Endothelial cell of hepatic sinusoid (primary cell): ENCODE results near the gene SNRNP25.
"Not testable (repeated sequence)": the region's sequence is repeated elsewhere in the genome, so short reads cannot be mapped to it uniquely, and the experiment has no call there.

Experiments
- in situ Hi-C: cut with HindIII; loops from 2 replicates; pipeline ENCODE4 v1.10.0; 2017; ENCODE audit warnings: low sequenced_read_pairs

The SNRNP25 gene

GRCh38 chr16:53346-54236 is at the start of gene SNRNP25, which contains the start of gene POLR3K:
SNRNP25 (plus strand) TSS chr16:53828; CDS start chr16:54017, 189 bp downstream.
POLR3K (minus strand) TSS chr16:53608; CDS start chr16:53586, 22 bp downstream.
- in situ Hi-C loops, result no loop called here

DNA sequence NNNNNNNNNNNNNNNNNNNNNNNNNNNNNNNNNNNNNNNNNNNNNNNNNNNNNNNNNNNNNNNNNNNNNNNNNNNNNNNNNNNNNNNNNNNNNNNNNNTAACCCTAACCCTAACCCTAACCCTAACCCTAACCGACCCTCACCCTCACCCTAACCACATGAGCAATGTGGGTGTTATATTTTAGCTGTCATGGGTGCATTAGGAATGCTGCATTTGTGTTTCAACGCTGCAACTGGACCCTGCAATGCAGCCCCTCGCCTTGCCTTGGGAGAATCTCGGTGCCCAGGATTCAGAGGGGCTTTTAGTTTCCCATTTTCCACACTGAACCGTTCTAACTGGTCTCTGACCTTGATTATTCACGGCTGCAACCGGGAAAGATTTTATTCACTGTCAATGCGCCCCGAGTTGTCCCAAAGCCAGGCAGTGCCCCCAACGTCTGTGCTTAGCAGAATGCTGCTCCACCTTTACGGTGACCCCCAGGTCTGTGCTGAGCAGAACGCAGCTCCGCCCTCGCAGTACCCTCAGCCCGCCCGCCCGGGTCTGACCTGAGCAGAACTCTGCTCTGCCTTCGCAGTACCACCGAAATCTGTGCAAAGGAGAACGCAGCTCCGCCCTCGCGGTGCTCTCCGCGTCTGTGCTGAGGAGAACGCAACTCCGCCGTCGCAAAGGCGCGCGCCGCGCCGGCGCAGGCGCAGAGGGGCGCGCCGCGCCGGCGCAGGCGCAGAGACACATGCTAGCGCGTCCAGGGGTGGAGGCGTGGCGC is 43.5 kb upstream of the SNRNP25 start:
- in situ Hi-C loops, result no loop called here

GRCh38 chr16:10772-11171 is 42.9 kb upstream of the SNRNP25 start:
- in situ Hi-C loops, result not testable (repeated sequence)

DNA sequence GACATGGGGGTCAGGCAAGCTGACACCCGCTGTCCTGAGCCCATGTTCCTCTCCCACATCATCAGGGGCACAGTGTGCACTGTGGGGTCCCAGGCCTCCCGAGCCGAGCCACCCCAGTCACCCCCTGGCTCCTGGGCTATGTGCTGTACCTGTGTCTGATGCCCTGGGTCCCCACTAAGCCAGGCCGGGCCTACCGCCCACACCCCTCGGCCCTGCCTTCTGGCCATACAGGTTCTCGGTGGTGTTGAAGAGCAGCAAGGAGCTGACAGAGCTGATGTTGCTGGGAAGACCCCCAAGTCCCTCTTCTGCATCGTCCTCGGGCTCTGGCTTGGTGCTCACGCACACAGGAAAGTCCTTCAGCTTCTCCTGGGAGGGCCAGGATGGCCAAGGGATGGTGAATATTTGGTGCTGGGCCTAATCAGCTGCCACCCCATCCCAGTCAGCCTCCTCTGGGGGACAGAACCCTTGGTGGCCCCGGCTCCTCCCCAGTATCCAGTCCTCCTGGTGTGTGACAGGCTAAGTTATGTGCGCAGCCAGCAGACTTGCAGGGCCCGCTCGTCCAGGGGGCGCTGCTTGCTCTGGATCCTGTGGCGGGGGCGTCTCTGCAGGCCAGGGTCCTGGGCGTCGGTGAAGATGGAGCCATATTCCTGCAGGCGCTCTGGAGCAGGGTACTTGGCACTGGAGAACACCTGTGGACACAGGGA is 36.4 kb upstream of the SNRNP25 start:
- in situ Hi-C loops, result not testable (repeated sequence)

DNA sequence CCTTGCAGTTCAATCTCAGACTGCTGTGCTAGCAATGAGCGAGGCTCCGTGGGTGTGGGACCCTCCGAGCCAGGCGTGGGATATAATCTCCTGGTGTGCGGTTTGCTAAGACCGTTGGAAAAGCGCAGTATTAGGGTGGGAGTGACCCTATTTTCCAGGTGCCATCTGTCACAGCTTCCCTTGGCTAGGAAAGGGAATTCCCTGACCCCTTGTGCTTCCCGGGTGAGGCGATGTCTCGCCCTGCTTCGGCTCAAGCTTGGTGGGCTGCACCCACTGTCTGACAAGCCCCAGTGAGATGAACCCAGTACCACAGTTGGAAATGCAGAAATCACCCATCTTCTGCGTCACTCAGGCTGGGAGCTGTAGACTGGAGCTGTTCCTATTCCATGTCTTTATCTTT is 32.7 kb upstream of the SNRNP25 start:
- in situ Hi-C loops, result not testable (repeated sequence)

DNA sequence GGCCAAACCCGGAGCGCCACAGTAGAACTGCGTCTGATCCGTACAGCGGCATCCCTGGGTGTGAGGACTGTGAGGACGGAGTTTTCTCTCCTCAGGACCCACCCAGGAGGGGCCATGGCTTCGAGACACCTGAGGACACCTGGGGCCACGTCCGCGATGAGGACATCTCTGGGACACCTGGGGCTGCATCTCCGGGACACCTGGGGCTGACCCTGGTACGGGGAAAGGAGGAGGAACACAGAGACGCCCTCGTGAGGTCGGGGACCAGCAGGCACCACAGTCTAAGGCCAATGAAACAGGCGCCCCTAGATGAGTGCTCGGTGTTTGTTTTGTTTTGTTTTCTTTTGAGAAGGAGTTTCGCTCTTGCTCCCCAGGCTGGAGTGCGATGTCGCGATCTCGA is 29.5 kb upstream of the SNRNP25 start:
- in situ Hi-C loops, result not testable (repeated sequence)

- in situ Hi-C loops, result not testable (repeated sequence)
Measured at GRCh38 chr16:25926-26348, 27.7 kb upstream of the SNRNP25 start.

DNA sequence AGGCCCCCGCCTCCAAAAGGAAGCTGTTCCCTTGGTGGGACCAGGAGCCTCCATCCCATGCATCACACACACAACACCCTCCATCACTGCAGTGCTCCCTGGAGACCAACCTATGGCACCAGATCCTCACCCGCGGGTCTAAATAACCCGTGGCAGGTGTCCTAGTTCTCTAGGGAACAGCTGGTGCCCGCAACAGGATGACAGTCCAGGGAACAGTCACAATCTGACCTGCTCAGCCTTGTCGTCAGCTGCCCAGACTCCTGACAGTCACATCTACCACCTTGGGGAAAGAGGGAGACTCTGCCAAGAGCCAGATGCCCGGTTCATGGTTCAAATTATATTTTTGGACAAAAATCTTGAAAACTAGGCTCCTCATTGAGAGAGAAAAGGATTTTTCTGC is 23.0 kb upstream of the SNRNP25 start:
- in situ Hi-C loops, result not testable (repeated sequence)

DNA sequence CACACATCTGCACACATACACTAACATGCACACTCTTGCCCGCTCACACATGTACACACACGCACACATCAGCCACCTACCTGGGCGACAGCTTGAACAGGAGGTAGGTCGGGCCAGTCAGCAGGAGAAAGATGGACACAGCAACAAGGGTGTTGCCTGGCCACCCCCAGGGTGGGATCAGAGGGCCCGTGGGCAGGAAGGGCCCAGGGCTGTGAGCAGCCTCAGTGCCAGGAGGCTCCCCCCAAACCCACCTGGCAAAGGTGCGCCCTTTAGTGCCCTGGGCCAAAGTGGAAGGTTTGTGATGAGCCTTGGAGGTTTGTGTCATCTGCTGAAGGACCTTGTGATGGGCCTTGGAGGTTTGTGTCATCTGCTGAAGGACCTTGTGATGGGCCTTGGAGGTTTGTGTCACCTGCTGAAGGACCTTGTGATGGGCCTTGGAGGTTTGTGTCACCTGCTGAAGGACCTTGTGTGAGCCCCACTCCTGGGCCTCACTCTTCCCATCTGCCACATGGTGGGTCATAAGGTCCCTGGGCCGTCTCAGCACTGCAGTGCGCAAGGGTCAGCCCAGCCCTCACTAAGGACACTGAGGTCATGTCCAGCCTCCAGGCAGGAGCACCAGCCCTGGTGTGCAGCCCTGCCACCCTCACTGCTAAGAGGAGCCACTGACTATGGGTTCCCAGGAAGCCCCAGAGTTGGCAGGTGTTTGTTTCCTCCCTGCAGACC is 20.3 kb upstream of the SNRNP25 start:
- in situ Hi-C loops, result not testable (repeated sequence)

DNA sequence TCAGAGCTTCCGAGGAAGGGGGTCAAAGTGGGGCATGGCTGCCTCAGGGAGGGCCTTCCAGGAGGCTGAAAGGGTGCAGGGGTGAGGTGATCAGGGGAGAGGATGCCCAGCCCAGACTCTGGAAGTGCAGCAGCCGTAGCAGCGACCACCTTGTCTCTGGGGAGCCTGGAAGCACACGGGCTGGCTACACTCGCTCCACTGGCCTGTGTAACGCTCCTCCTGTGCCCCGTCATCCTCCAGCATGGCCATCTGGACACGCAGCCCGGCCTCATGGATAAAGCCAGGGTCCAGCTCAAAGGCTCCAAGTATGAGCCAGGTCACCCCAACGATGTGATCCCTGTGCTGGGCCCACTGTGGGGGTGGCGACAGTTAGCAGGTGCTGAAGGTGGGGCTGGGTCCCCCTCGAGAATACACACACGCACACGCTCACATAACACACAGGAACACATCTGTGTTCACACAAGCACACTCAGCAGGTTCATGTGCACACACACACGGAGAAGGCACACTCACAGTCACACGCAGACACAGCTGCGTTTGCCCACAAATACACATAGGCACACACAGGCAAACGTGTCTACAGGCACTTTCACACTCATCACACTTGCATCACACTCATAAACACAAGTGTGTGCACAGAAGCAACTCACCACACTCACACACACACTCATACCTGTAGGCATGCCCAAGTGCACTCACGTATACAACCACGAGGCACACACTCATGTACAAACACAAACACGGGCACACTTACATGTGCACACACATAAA is 19.6 kb upstream of the SNRNP25 start:
- in situ Hi-C loops, result no loop called here

- in situ Hi-C loops, result no loop called here
Measured at GRCh38 chr16:34648-34987, 19.0 kb upstream of the SNRNP25 start.

DNA sequence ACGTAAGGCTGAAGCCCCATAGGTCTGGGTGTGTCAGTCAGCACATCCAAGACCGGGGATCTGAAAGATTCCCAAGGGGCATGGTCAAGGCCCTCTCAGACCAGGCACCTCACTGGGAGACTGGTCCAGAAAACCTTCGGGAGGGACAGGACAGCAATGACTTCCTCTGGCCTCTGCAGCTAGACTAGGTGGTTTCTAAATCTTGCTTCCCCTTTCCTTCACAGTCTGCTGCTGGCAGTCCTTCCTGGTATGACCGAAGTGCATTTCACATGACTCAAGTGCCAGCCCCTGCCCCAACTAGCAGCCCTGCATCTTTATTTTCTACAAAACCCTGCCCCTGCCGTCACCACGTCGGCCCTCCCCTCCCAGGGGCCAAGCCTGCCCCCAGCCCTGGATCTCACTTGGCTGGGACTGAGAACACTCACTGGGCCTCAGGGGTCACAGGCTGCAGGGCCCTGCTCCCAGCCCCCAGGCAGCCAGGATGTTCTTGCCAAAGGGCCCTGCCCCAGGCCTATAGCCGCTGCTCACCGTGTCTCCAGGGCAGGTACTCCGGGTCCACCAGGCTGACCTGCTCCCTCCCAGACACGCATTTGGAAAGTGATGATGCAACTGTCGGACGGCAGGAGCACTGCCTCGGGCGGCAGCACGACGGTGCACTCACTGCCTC is 18.5 kb upstream of the SNRNP25 start:
- in situ Hi-C loops, result no loop called here

- in situ Hi-C loops, result no loop called here
Measured at GRCh38 chr16:35678-36305, 17.8 kb upstream of the SNRNP25 start.

DNA sequence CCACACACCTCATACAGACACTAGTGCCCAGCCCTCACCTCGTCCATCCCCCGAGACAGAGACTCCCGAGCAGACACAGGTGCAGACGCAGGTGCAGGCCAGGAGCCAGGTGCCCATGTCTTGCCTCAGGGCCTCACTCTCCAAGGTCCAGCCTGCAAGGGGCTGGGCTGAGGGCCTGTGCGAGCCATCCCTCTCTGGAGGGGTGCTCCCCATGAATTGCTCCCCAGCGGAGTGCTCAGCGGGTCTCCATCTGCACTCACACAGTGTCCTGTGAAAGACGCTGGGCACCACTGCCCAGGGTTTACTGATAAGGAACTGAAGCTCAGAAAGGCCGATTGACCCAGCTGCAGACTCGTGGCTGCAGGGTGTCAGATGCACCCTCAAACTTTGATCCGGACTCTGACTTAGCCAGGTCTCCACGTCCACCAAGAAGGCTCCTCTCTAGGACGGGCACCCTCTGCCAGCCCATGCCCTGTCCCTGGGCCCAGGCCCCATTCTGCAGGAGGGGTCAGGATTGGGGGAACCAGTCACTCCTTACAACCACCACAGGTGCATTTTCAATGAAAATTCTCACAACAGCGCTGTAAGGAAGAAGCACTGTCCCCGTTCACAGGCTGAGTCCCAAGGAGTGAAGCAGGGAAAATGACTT is 17.2 kb upstream of the SNRNP25 start:
- in situ Hi-C loops, result no loop called here

DNA sequence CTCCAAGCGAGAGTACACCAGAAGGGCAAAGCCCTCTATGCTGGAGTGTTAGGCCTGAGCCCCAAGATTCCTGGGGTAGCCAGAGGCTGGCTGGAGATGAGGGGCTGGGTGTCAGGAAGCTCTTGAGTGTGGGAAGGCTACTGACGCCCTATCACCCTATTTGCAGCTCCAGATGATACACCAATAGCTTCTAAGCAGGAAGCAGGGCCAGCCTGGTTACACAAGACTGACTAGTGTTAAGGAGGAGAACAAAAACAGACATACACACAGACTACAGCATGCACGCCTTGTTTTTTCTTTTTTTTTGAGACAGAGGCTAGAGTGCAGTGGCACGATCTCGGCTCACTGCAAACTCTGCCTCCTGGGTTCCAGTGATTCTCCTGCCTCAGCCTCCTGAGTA is 16.1 kb upstream of the SNRNP25 start:
- in situ Hi-C loops, result no loop called here

GRCh38 chr16:38206-38605 is 15.4 kb upstream of the SNRNP25 start:
- in situ Hi-C loops, result not testable (repeated sequence)

GRCh38 chr16:38941-39892 is 14.4 kb upstream of the SNRNP25 start:
- in situ Hi-C loops, result no loop called here
